Motor neuron (in vitro differentiated cells): ENCODE data around the gene ZNF273. TPM values are rescaled to one million over a fixed set of nuclear protein-coding genes. Genes with fewer than 3 reads are reported as not detected.
"Not testable (repeated sequence)": the region's sequence is repeated elsewhere in the genome, so short reads cannot be mapped to it uniquely, and the experiment has no call there.

Experiments
- ATAC-seq, 8 experiments: fragments of 200-7000 bp; cut with Tn5 transposase; replicated peaks in 6 of 8; 2 replicates each; pipeline ENCODE4 v1.8.0; 2021; ENCODE audit warnings: mild to moderate bottlenecking in 8 of 8, moderate library complexity in 8 of 8
- H3K27ac ChIP-seq, 2 donors: fragments of 250-450 bp; sonication (Bioruptor Pico); 2 replicates each; pipeline ENCODE4 v1.9.0; 2021; ENCODE audit warnings: antibody characterized with exemption in 2 of 2, mild to moderate bottlenecking in 2 of 2, moderate library complexity in 1 of 2
- H3K4me1 ChIP-seq, 2 donors: fragments of 250-450 bp; sonication (Bioruptor Pico); replicated peaks in 1 of 2; 2 replicates each; pipeline ENCODE4 v1.6.1; 2021; ENCODE audit warnings: antibody characterized with exemption in 2 of 2, mild to moderate bottlenecking in 2 of 2, moderate library complexity in 1 of 2
- H3K4me3 ChIP-seq, 5 donors: fragments of 250-450 bp; sonication (Bioruptor Pico); 2 replicates each; pipeline ENCODE4 v1.9.0; 2021; ENCODE audit warnings: antibody characterized with exemption in 5 of 5, mild to moderate bottlenecking in 5 of 5, moderate library complexity in 4 of 5
- WGBS, 10 experiments: fragments of 450-650 bp; shearing (Covaris generic); methylation state at CpG; one replicate each; pipeline ENCODE4 v1.0.0; 2022; 5-methylcytosine and 5-hydroxymethylcytosine counted together
- in situ Hi-C, 9 experiments: fragments of 400-800 bp; cut with MboI; loops; one replicate each; pipeline ENCODE4 v1.15.0; 2021; ENCODE audit warnings: low sequenced_read_pairs in 9 of 9, low pct_unique_long_range_greater_than_20kb in 2 of 9; ENCODE audit not compliant: unreplicated experiment in 9 of 9
- total RNA-seq, 8 experiments: library from RNA; unstranded; fragments of 300-600 nt; gene quantifications; 2 replicates each; pipeline versions ENCODE4 v1.2.3 to v1.2.4, GENCODE V29; 2022

Gene ZNF273
- total RNA-seq, 8 experiments from 2014 or later: 2.2 to 10.7 (median 5.8) TPM

DNA sequence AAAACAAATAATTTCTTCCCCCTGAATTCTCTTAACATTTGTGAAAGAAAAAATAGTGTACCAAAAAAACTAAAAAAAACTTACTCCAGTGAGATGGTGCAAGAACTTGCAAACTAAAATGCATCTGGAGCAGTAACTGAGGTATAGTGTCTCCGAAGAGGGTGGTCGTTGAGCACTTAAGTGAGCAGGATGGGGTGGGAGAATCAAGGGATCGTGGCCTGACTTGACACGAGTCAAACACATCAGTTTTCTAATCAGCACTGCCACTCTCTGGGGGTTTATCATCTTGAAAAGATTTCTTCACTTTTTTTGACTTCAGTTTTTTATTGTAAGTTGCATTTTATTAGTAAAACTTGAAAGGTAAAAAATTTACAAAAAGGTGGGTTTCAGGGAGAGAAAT is 2.5 kb downstream of the ZNF273 start:
- in situ Hi-C loops: no loop called here
- H3K4me3 ChIP-seq: no peak overlapping the region
- 15 to 100% (median 62%) methylated on average over 1 to 4 of the region's 4 CpGs for WGBS, 10 experiments
- no peak for ATAC-seq
- no peak overlapping the region for H3K27ac ChIP-seq
- peaks cover 0 to 6% of the 10 kb centered on the region in 2 donors for H3K4me1 ChIP-seq

DNA sequence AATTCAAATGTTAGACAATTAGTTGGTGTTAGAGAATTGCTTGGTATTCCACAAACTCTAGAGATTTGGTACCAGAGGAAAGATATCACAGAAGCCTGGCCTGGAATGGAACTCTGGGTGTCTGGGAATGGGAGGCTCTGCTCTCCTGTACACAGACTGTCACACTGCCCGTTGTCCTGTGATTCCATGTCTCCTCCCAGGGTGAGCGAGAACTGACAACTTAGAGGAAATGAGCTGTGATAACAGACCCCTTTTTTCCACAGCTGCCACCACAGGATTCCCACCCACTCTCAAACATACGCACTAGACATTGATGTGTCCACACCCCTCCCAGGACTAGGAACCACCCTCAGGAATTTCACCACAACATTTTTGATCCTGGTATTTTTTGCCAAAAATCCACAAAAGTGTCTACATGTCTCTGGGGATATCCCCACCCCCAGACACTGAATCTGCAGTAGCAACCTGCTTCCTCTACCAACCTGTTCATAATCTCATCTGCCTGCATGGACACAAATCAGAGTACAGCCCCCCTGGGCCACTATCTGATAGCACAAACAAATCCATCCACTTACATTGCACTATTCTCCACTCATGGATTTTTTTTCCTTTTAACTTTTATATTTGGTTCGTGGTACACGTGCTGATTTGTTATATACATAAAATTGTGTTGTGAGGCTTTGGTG is 4.7 kb downstream of the ZNF273 start:
- H3K4me1 ChIP-seq: peaks cover 0 to 6% of the 10 kb centered on the region in 2 donors
- no peak overlapping the region for H3K4me3 ChIP-seq
- H3K27ac ChIP-seq: no peak overlapping the region
- WGBS, 10 experiments: 7 to 90% (median 58%) methylated on average over 2 to 5 of the region's 5 CpGs; no CpG with 5 or more reads in 4 of the 10 experiments
- in situ Hi-C loops: no loop called here
- no peak for ATAC-seq

DNA sequence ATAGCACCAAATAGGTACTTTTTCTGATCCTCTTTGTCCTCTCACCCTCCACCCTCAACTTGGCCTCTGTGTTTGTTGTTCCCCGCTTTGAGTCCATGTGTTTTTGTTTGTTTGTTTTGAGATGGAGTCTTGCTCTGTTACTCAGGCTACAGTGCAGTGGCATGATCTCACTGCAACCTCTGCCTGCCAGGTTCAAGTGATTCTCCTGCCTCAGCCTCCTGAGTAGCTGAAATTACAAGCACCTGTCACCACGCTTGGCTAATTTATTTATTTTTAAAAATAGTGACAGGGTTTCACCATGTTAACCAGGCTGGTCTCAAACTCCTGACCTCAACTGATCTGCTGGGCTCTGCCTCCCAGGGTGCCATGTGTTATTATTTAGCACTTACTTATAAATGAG is 5.3 kb downstream of the ZNF273 start:
- Histone ChIP-seq H3K4me1 (peaks cover 0 to 6% of the 10 kb centered on the region in 2 donors), H3K4me3 (no peak overlapping the region), H3K27ac (no peak overlapping the region)
- in situ Hi-C loops: no loop called here
- 0 to 92% (median 60%) methylated on average over 1 to 2 of the region's 2 CpGs; no CpG with 5 or more reads in 3 of the 10 experiments for WGBS, 10 experiments
- peak in 1 of 8 experiments; percentile 15 for ATAC-seq

DNA sequence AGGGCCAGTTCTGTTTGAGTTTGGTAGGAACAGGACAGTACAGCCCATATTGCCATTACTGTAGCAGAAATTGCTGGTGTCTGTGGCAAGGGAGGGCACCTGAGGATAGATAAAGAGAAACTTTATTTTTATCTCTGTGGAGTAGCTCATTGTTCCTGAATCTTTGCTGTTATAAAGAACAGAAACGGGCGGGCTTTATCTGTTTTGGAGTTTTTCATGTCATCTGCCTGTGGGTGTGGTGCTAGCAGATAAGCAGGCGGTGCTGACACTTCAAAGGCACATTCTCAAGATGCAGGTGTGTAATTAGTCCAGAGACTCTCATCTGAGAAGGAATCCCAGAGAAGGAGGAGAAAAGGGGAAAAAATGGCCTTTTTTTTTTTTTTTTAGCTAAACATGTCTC is 11.5 kb downstream of the ZNF273 start:
- no peak for ATAC-seq
- no peak overlapping the region for H3K4me3 ChIP-seq
- 92 to 100% (median 98%) methylated on average over 1 to 3 of the region's 3 CpGs; no CpG with 5 or more reads in 2 of the 10 experiments for WGBS, 10 experiments
- no peak overlapping the region for H3K27ac ChIP-seq
- in situ Hi-C loops: no loop called here
- no peaks in the 10 kb centered on the region for H3K4me1 ChIP-seq

DNA sequence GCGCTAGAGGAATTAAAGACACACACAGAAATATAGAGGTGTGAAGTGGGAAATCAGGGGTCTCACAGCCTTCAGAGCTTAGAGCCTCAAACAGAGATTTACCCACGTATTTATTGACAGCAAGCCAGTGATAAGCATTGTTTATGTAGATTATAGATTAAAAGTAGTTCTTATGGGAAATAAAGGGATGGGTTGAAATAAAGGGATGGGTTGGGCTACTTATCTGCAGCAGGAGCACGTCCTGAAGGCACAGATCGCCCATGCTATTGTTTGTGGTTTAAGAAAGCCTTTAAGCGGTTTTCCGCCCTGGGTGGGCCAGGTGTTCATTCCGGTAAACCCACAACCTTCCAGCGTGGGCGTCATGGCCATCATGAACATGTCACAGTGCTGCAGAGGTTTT is 12.2 kb downstream of the ZNF273 start:
- ATAC-seq, H3K4me1 ChIP-seq, in situ Hi-C loops, H3K27ac ChIP-seq, H3K4me3 ChIP-seq: not testable (repeated sequence)
- 69 to 100% (median 88%) methylated on average over 2 to 8 of the region's 9 CpGs; no CpG with 5 or more reads in 1 of the 10 experiments for WGBS, 10 experiments

DNA sequence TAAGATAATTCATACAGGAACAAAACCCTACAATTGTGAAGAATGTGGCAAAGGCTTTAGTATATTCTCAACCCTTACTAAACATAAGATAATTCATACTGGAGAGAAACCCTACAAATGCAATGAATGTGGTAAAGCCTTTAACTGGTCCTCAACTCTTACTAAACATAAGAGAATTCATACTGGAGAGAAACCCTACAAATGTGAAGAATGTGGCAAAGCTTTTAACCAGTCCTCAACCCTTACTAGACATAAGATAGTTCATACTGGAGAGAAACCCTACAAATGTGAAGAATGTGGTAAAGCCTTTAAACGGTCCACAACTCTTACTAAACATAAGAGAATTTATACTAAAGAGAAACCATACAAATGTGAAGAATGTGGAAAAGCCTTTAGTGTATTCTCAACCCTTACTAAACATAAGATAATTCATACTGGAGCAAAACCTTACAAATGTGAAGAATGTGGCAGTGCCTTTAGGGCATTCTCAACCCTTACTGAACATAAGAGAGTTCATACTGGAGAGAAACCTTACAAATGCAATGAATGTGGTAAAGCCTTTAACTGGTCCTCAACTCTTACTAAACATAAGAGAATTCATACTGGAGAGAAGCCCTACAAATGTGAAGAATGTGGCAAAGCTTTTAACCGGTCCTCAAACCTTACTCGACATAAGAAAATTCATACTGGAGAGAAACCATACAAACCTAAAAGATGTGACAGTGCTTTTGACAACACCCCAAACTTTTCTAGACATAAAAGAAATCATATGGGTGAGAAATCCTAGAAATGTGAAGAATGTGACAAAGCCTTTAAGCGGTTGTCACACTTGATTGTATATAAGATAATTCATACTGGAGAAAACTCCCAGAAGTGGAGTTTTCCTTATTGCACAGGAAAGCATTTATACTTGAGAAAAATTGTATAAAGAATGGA is 25.4 kb downstream of the ZNF273 start:
- in situ Hi-C loops, H3K27ac ChIP-seq, H3K4me3 ChIP-seq, H3K4me1 ChIP-seq, ATAC-seq: not testable (repeated sequence)
- 80 to 100% (median 98%) methylated on average over 1 to 4 of the region's 4 CpGs; no CpG with 5 or more reads in 2 of the 10 experiments for WGBS, 10 experiments

DNA sequence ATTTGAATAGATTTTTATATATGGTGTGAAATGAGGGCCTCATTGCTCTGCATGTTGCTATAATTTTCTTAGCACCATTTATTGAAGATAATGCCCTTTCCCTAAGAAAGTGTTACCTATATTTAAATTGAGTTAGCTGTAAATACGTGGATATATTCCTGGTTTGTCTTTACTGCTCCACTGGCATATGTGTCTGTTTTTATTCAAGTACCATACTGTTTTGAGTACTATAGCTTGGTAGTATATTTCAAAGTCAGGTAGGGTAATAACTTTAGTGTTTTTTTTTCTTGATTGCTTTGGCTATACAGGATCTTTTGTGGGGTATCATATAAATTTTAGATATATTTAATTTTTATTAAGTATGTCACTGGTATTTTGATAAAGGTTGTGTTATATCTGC is 31.4 kb downstream of the ZNF273 start:
- Histone ChIP-seq H3K4me1 (no peaks in the 10 kb centered on the region), H3K4me3 (no peak overlapping the region), H3K27ac (no peak overlapping the region)
- no peak for ATAC-seq
- 29 to 100% (median 91%) methylated on average over 1 of the region's 1 CpG; no CpG with 5 or more reads in 3 of the 10 experiments for WGBS, 10 experiments
- in situ Hi-C loops: no loop called here

DNA sequence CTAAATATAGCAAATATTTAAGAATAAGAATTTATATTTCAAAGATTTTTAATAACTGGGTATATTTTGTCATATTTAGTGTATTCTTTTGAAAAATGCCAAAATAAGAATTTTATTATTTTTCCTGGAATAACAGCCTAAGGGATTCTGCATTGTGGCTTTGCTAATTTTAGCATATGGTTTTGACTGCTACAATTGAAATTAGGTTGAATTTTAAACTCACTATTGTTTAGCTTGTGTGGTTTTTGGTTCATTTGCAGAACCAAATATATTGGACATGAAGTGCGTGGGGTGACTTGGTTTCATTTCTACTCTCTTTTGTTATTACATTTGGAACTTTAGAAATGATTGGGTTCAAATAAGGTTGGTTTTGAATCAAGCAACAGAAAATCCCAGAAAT is 35.5 kb downstream of the ZNF273 start:
- no peak for ATAC-seq
- Histone ChIP-seq H3K4me3 (no peak overlapping the region), H3K4me1 (no peaks in the 10 kb centered on the region), H3K27ac (no peak overlapping the region)
- WGBS, 10 experiments: 67 to 100% (median 88%) methylated on average over 1 of the region's 1 CpG
- in situ Hi-C loops: no loop called here

DNA sequence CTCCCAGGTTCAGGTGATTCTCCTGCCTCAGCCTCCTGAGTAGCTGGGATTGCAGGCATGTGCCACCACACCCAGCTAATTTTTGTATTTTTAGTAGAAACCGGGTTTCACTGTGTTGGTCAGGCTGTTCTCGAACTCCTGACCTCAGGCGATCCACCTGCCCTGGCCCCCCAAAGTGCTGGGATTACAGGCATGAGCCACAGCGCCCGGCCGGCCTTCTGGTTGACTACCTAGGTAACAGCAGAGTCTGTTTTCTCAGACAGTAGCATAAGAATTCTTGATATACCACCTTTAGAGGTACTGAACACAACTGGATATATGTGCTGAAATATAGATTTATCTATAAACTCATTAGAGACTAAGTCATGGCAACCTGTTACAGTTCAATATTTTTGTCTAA is 36.9 kb downstream of the ZNF273 start:
- H3K4me3 ChIP-seq, in situ Hi-C loops, ATAC-seq, H3K27ac ChIP-seq, H3K4me1 ChIP-seq: not testable (repeated sequence)
- 80 to 100% (median 95%) methylated on average over 1 to 6 of the region's 6 CpGs; no CpG with 5 or more reads in 4 of the 10 experiments for WGBS, 10 experiments

DNA sequence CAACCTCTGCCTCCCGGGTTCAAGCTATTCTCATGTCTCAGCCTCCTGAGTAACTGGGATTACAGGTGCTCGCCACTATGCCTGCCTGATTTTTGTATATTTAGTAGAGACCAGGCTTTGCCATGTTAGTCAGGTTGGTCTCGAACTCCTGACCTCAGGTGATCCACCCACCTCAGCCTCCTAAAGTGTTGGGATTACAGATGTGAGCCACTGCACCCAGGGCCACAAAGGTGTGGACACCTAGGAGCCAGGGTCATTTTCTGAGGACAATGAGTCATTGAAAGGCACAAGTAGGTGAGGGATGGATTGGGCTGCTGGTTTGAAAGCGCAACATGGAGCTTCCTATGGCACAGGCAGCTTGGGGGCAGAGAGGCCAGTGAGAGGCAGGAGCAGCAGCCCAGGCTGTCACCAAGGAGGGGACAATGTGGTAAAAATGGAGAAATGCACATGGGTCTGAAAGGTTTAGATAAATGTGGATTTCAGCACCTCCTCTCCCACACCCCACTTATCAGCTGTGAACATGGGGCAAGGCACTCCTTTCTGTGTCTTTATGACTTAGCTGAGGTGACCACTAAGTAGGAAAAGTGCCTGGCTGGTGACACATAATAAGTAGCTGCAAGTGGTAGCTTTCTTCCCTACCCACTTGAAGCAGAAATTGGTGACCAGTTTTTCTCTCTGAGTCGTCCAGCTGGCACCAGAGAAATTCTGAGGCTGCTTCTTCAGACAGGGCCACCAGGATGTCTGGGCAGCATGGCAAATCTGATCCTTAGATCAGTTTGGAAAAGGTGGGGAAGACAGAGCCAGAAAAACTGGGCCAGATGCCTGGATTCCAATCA is 41.8 kb downstream of the ZNF273 start:
- H3K4me1 ChIP-seq: not testable (repeated sequence)
- 20 to 100% (median 71%) methylated on average over 1 to 3 of the region's 5 CpGs; no CpG with 5 or more reads in 2 of the 10 experiments for WGBS, 10 experiments

DNA sequence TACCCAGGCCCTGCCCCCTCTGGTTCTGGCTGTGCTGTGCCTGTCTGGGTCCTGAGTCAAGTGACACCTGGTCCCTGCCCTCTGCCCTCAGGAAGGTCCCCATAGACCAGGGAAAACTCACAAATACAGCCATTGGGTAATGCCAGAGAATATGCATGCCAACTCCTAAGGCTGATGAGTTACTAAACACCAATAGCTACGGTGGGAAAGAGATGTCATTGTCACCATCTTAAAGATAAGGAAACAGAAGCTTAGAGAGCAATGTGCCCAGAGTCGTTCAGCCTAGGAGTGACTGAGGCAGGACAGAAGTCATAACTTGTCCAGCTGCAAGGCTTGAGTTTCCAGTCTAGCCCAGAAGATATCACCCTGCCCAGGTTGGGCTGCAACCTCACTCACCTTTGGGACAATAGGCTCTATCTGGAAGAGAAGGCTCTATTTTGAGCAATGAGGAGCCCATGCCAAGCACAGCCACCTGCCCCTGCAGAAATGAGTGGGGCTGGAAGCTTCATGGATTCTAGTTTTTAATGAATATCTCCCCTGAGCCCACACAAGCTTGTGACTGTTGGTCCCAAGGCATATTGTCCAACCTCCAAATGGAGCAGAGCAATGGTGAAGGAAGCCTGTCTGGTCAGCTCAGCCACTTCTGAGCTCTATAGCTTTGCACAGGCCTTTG is 42.6 kb downstream of the ZNF273 start:
- H3K27ac ChIP-seq: no peak overlapping the region
- peaks cover 0 to 5% of the 10 kb centered on the region in 2 donors for H3K4me1 ChIP-seq
- no peak for ATAC-seq
- WGBS, 10 experiments: 0 to 43% (median 8%) methylated on average over 1 to 2 of the region's 2 CpGs; no CpG with 5 or more reads in 4 of the 10 experiments
- in situ Hi-C loops: no loop called here
- H3K4me3 ChIP-seq: no peak overlapping the region

More for the DNA sequence above, 41.8 kb downstream of the ZNF273 start:
- in situ Hi-C loops, H3K4me3 ChIP-seq, H3K27ac ChIP-seq, ATAC-seq: not testable (repeated sequence)

DNA sequence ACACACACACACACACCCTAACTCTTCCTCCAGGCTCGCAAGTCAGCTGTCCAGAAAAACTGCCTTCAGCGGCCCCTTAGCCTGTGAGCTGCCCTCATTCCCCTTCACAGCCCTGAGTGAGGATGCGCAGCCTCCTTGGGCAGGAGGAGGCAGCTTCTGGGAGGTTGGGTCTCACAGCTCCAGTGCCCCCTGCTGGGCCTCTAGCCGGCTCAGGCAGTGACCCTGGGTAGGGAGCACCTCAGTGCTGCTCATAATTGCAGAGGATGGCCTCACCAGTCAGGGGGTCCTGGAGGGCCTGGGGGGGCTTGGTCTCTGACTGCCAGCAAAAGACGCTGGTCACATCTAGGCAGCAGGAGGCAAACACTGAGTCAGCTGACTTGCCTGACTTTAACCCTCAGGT is 43.7 kb downstream of the ZNF273 start:
- Histone ChIP-seq H3K4me3 (peak overlapping the region in 3 of 5 donors; percentile 23 to 35 (median 34)), H3K27ac (no peak overlapping the region), H3K4me1 (peaks cover 0 to 5% of the 10 kb centered on the region in 2 donors)
- in situ Hi-C loops: no loop called here
- 20 to 46% (median 29%) methylated on average over 1 to 4 of the region's 5 CpGs; no CpG with 5 or more reads in 7 of the 10 experiments for WGBS, 10 experiments
- peak; percentile 61 to 82 (median 76) for ATAC-seq
